OCI-LY7 (cell line): ENCODE measurements around the gene ADAMTSL3.

Experiments
- EZH2phosphoT487 ChIP-seq: fragments of 200-600 bp; sonication (generic); IDR thresholded peaks from 2 replicates; pipeline ENCODE4 v1.6.1; 2018; ENCODE audit warnings: low read depth, borderline replicate concordance, mild to moderate bottlenecking, mixed run types, antibody characterized with exemption, low read length, moderate library complexity, mixed read lengths
- TF ChIP-seq, protein P1 (sequence below): fragments of 200-600 bp; sonication (generic); conservative IDR thresholded peaks from 2 replicates; pipeline ENCODE4 v1.5.1; 2014; ENCODE audit warnings: mild to moderate bottlenecking, antibody characterized with exemption, low read length, moderate library complexity, mixed read lengths

DNA sequence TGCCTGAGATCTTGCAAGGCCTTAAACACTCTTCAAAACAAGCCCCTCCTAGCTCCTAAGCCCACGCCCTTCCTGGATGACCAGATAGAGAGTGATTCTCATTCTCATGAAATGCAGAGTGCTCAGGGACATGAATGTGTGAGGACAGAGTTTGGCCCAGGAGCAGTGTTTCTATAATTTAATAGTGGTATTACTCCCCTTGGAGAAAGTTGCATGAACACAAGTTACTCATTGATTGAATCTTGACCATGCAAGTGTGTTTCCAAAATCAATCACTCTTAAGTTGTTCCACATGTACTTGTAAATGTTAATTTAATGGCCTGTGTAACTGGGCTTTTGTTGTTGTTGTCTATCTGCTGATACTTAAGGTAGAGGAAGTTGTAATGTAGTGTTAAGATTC is 181.6 kb downstream of the ADAMTSL3 start:
- TF ChIP-seq, protein P1, sequence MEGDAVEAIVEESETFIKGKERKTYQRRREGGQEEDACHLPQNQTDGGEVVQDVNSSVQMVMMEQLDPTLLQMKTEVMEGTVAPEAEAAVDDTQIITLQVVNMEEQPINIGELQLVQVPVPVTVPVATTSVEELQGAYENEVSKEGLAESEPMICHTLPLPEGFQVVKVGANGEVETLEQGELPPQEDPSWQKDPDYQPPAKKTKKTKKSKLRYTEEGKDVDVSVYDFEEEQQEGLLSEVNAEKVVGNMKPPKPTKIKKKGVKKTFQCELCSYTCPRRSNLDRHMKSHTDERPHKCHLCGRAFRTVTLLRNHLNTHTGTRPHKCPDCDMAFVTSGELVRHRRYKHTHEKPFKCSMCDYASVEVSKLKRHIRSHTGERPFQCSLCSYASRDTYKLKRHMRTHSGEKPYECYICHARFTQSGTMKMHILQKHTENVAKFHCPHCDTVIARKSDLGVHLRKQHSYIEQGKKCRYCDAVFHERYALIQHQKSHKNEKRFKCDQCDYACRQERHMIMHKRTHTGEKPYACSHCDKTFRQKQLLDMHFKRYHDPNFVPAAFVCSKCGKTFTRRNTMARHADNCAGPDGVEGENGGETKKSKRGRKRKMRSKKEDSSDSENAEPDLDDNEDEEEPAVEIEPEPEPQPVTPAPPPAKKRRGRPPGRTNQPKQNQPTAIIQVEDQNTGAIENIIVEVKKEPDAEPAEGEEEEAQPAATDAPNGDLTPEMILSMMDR, result no peak
- TF ChIP-seq EZH2phosphoT487, result no peak
